Ureter (tissue), 1 donor: Measurements from ENCODE around the gene KCNE2. TPM values are rescaled to one million over a fixed set of nuclear protein-coding genes. Genes with fewer than 3 reads are reported as not detected.
"Not testable (repeated sequence)": the region's sequence is repeated elsewhere in the genome, so short reads cannot be mapped to it uniquely, and the experiment has no call there.

Source experiments
- DNase-seq: peaks from one replicate; pipeline ENCODE4 v3.0.0-alpha.2; 2020; ENCODE audit warnings: low spot score
- total RNA-seq: library from RNA; stranded (reverse); gene quantifications from one replicate; pipeline ENCODE4 v1.2.4, GENCODE V29; 2023
- donor health status: DM: yes; HTN: yes; CAD: no.

Gene KCNE2
- total RNA-seq, 1 donor from 2014 or later = not detected

- not testable (repeated sequence) for DNase-seq
These were observed 42.9 kb downstream of the KCNE2 start for GRCh38 chr21:34406676-34407075.

GRCh38 chr21:34407294-34407693, 43.5 kb downstream of the KCNE2 start:
- DNase-seq = not testable (repeated sequence)

- not testable (repeated sequence) for DNase-seq
These were observed 53.8 kb downstream of the KCNE2 start for GRCh38 chr21:34417448-34418077.

Other genes starting within 250 kb of the KCNE2 start
- gene SMIM11, start 11.5 kb downstream of the KCNE2 start, total RNA-seq = 21.3 TPM
- not detected for gene SMIM34, start 59.9 kb downstream of the KCNE2 start, total RNA-seq
- 2.3 TPM for gene KCNE1, start 148.2 kb downstream of the KCNE2 start, total RNA-seq